Esophagus squamous epithelium (tissue), 5 donors: ENCODE data around the gene ZNF496. TPM values are rescaled to one million over a fixed set of nuclear protein-coding genes. Genes with fewer than 3 reads are reported as not detected.

ENCODE experiments used
- DNase-seq: peaks from one replicate; lab custom pipeline; 2025; lab: John Stamatoyannopoulos, UW
- H3K27ac ChIP-seq, 4 donors: fragments of 200-600 bp; sonication (generic); one replicate each; pipeline ENCODE4 v1.5.1; 2016 to 2019; ENCODE audit warnings: mild to moderate bottlenecking in 1 of 4
- H3K27me3 ChIP-seq, 4 donors: fragments of 200-600 bp; sonication (generic); 1 replicate in 3 of 4; 2 replicates in 1 of 4; pipeline versions ENCODE4 v1.5.1 to v1.6.0; 2017 to 2021; ENCODE audit warnings: antibody characterized with exemption in 1 of 4
- H3K36me3 ChIP-seq, 3 donors: fragments of 200-600 bp; sonication (generic); one replicate each; pipeline ENCODE4 v1.5.1; 2016 to 2019
- H3K4me1 ChIP-seq, 3 donors: fragments of 200-600 bp; sonication (generic); one replicate each; pipeline ENCODE4 v1.5.1; 2017 to 2019
- H3K4me3 ChIP-seq, 4 donors: fragments of 200-600 bp; sonication (generic); 1 replicate in 3 of 4; 2 replicates in 1 of 4; pipeline ENCODE4 v1.5.1; 2016 to 2019; ENCODE audit warnings: mild to moderate bottlenecking in 2 of 4, moderate library complexity in 1 of 4
- H3K9me3 ChIP-seq, 3 donors: fragments of 200-600 bp; sonication (generic); one replicate each; pipeline ENCODE4 v1.5.1; 2016 to 2019
- POLR2A ChIP-seq, 4 donors: fragments of 450-650 bp; IDR thresholded peaks; one replicate each; pipeline ENCODE4 v1.6.1; 2017; ENCODE audit warnings: antibody characterized with exemption in 4 of 4, mild to moderate bottlenecking in 4 of 4, moderate library complexity in 3 of 4
- WGBS, 2 donors: methylation state at CpG; one replicate each; pipeline ENCODE4 v1.1.5; 2018; 5-methylcytosine and 5-hydroxymethylcytosine counted together
- intact Hi-C: fragments of 100-400 bp; cut with DNase I; formaldehyde crosslinking; loops from one replicate; pipeline ENCODE4 v1.15.0; 2022
- total RNA-seq, 4 donors: library from RNA; depleted of rRNA; stranded (reverse); fragments of >200 nt; gene quantifications; one replicate each; pipeline ENCODE4 v1.1.0, GENCODE V29; 2016
- TF ChIP-seq, protein P1 (sequence below), 6 experiments: fragments of 450-650 bp in 4 of 6; fragments of 200-600 bp in 2 of 6; sonication (generic) in 2 of 6; IDR thresholded peaks; one replicate each; pipeline ENCODE4 v1.5.1; 2016 to 2019; ENCODE audit warnings: antibody characterized with exemption in 6 of 6, mild to moderate bottlenecking in 4 of 6, moderate library complexity in 4 of 6
- donor health status: DM: yes; HTN: yes; CAD: no.

ZNF496 gene
- total RNA-seq, 4 donors from 2014 or later: 8.9 to 21.2 (median 9.5) TPM

DNA sequence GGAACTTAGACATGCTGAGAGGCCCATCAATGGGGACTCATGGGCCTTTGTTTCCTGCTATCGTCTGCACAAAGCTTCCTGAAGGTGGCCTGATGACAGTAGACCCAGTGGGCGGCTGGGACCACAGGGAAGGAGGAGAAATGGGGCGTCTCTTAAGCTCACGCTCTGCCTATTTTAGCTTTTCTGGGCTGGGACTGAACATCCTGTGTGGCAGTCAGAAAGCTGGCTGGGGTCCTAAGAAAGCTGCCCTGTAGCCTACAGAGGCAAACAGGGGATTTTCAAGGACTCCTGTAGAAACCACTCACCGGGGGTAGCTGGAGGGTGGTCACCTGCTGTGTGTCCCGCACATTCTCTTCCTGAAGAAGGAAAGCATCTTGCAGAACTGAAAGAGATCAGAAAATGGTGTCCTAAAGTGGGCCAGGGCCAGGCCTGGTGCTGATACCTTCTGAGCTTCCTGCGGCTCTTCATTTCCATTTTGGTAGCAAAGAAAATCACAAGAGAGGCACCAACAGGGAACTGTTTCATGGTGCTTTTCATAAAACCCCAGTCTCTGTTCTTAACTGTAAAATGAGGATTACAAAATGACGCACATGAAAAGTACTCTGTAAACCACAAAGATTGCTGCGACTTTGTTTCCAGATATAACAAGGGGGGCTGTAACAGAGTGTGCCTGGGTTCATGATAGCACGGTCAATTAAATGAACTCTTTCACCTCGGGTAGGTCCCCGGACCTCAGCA is 8.6 kb downstream of the ZNF496 start:
- 67 to 73% methylated on average over 11 to 12 of the region's 12 CpGs for WGBS, 2 donors
- Histone ChIP-seq H3K36me3 (peaks cover 0 to 73% (median 0%) of the 10 kb centered on the region in 3 donors), H3K4me1 (no peaks in the 10 kb centered on the region), H3K27ac (no peak overlapping the region), H3K27me3 (no peaks in the 10 kb centered on the region), H3K9me3 (no peaks in the 10 kb centered on the region), H3K4me3 (no peak overlapping the region)
- intact Hi-C loops: no loop called here
- DNase-seq: no peak
- TF ChIP-seq, protein P1, sequence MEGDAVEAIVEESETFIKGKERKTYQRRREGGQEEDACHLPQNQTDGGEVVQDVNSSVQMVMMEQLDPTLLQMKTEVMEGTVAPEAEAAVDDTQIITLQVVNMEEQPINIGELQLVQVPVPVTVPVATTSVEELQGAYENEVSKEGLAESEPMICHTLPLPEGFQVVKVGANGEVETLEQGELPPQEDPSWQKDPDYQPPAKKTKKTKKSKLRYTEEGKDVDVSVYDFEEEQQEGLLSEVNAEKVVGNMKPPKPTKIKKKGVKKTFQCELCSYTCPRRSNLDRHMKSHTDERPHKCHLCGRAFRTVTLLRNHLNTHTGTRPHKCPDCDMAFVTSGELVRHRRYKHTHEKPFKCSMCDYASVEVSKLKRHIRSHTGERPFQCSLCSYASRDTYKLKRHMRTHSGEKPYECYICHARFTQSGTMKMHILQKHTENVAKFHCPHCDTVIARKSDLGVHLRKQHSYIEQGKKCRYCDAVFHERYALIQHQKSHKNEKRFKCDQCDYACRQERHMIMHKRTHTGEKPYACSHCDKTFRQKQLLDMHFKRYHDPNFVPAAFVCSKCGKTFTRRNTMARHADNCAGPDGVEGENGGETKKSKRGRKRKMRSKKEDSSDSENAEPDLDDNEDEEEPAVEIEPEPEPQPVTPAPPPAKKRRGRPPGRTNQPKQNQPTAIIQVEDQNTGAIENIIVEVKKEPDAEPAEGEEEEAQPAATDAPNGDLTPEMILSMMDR (IDR thresholded peaks at IDR 0.05): no peak
- no peak for TF ChIP-seq POLR2A (IDR thresholded peaks at IDR 0.05)

DNA sequence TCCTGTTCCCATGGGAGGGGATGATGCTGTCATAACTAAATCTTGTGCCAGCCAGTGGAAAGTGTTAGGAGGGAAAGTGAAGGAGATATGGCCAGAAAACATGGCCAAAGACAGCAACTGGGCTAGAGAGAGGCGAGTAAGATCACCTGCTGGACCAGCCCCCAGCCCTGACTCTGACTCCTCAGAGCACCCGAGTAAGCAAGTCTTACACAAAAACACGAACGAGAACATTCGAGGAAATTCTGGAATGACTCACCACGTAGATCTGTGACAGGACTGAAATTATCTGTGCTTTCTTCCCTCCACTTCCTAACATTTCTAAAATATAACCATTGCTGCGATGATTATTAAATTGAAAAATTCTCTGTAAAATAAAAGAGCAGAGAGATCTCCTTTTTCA is 9.2 kb downstream of the ZNF496 start:
- Histone ChIP-seq H3K4me1 (no peaks in the 10 kb centered on the region), H3K27ac (no peak overlapping the region), H3K36me3 (peaks cover 0 to 73% (median 0%) of the 10 kb centered on the region in 3 donors), H3K27me3 (no peaks in the 10 kb centered on the region), H3K4me3 (no peak overlapping the region), H3K9me3 (no peaks in the 10 kb centered on the region)
- TF ChIP-seq, protein P1 (IDR thresholded peaks at IDR 0.05): no peak
- TF ChIP-seq POLR2A (IDR thresholded peaks at IDR 0.05): no peak
- DNase-seq: no peak
- WGBS, 2 donors: 59 to 75% methylated on average over 7 of the region's 7 CpGs
- intact Hi-C loops: no loop called here

DNA sequence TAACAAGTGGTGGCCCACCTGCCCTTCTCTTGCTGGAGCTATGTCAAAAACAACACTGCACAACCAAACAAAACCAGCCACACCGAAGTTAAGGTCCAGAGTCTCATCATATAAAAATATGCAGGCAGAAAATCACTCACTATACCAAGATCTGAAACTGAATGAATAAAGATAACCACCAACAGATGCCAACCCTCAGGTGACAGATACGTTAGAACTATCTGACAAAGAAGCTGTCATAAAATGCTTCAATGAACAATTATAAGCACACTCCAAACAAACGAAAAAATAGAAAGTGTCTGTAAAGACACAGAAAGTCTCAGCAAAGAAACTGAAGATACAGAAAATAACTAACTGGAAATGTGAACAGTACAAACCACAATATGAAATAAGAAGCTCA is 14.0 kb downstream of the ZNF496 start:
- Histone ChIP-seq H3K9me3 (no peaks in the 10 kb centered on the region), H3K27ac (no peak overlapping the region), H3K4me3 (no peak overlapping the region), H3K4me1 (no peaks in the 10 kb centered on the region), H3K36me3 (peaks cover 0 to 78% (median 0%) of the 10 kb centered on the region in 3 donors), H3K27me3 (no peaks in the 10 kb centered on the region)
- TF ChIP-seq POLR2A (IDR thresholded peaks at IDR 0.05): no peak
- TF ChIP-seq, protein P1 (IDR thresholded peaks at IDR 0.05): no peak
- no peak for DNase-seq
- WGBS, 2 donors: 70 to 73% methylated on average over 3 of the region's 3 CpGs
- intact Hi-C loops: no loop called here

DNA sequence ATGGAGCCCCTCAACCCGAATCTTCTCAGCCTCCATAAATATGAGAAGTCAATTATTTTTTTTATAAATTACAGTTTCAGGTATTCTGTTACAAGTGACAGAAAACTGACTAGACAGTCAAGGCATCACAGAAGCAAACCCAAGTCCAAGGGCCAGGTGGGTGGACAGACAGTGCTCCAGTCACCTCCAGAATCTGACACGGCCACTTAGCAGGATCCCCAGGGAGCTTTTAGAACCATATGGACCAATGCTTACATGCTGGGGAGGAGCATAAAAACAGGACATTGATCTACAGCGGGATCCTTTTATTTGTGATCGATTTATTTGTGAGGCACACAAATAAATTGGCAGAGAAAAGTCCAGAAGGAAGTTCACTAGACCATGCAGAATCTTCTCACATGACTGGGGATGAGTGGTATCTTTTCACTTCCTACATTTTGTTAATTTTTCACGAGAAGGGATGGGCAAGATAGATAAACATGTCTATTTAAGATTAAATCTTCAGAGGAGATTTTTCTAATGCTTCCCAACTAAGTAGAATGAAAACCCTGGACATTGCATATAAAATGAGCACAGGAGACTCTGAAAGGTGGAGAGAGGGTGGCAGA is 15.0 kb downstream of the ZNF496 start:
- TF ChIP-seq, protein P1 (IDR thresholded peaks at IDR 0.05): no peak
- TF ChIP-seq POLR2A (IDR thresholded peaks at IDR 0.05): no peak
- WGBS, 2 donors: 83 to 86% methylated on average over 5 of the region's 5 CpGs
- Histone ChIP-seq H3K4me1 (no peaks in the 10 kb centered on the region), H3K9me3 (no peaks in the 10 kb centered on the region), H3K4me3 (no peak overlapping the region), H3K27me3 (no peaks in the 10 kb centered on the region), H3K27ac (no peak overlapping the region), H3K36me3 (peaks cover 0 to 68% (median 0%) of the 10 kb centered on the region in 3 donors)
- intact Hi-C loops: no loop called here
- no peak for DNase-seq

DNA sequence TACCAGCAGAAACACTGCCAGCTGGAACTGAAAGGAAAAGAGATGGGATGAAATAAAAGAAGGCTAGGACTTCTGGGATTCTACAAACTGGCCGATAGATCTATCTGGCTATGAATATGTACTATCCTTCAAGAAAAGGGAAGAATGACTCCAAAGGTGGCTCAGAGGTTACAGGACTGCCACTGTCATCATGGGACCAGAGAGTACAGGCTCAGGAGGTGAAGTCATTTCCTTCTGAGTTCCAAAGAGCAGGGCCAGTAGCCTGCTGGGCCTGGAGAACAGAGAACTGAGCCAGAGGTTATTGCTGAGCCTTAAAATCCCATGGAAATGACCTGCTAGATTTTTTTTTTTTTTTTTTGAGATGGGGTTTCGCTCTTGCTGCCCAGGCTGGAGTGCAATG is 27.6 kb downstream of the ZNF496 start:
- Histone ChIP-seq H3K27ac (no peak overlapping the region), H3K36me3 (peaks cover 0 to 100% (median 4%) of the 10 kb centered on the region in 3 donors), H3K4me1 (no peaks in the 10 kb centered on the region), H3K27me3 (no peaks in the 10 kb centered on the region), H3K4me3 (no peak overlapping the region), H3K9me3 (no peaks in the 10 kb centered on the region)
- TF ChIP-seq POLR2A (IDR thresholded peaks at IDR 0.05): no peak
- TF ChIP-seq, protein P1 (IDR thresholded peaks at IDR 0.05): no peak
- WGBS, 2 donors: 95 to 97% methylated on average over 2 of the region's 2 CpGs
- intact Hi-C loops: no loop called here
- no peak for DNase-seq
